HG03039 (cell line): ENCODE data around the gene FBXO11.
"Not testable (repeated sequence)": the region's sequence is repeated elsewhere in the genome, so short reads cannot be mapped to it uniquely, and the experiment has no call there.

ENCODE experiments used
- ATAC-seq: cut with Tn5 transposase; IDR thresholded peaks from one replicate; pipeline ENCODE4 v1.9.1; 2021; ENCODE audit warnings: mild to moderate bottlenecking, moderate library complexity; ENCODE audit not compliant: unreplicated experiment

Gene FBXO11

GRCh38 chr2:47899915-47900816 is 6.1 kb downstream of the FBXO11 start:
- no peak for ATAC-seq

GRCh38 chr2:47897883-47898731 is 8.2 kb downstream of the FBXO11 start:
- peak; percentile 45 for ATAC-seq

- ATAC-seq: not testable (repeated sequence)
Observed at GRCh38 chr2:47897191-47897882, 9.0 kb downstream of the FBXO11 start.

- ATAC-seq: no peak
Observed at GRCh38 chr2:47896450-47896968, 9.8 kb downstream of the FBXO11 start.

GRCh38 chr2:47893771-47894170 is 12.5 kb downstream of the FBXO11 start:
- ATAC-seq: no peak

GRCh38 chr2:47892338-47892730 is 14.0 kb downstream of the FBXO11 start:
- ATAC-seq: no peak

- ATAC-seq: no peak
Observed at GRCh38 chr2:47891369-47892337, 14.6 kb downstream of the FBXO11 start.

GRCh38 chr2:47890711-47891368 is 15.5 kb downstream of the FBXO11 start:
- ATAC-seq: no peak

GRCh38 chr2:47888581-47889280 is 17.6 kb downstream of the FBXO11 start:
- ATAC-seq: no peak

- ATAC-seq: no peak
Observed at GRCh38 chr2:47876912-47877311, 29.4 kb downstream of the FBXO11 start.

GRCh38 chr2:47872941-47873340 is 33.4 kb downstream of the FBXO11 start:
- no peak for ATAC-seq

GRCh38 chr2:47870641-47871540 is 35.4 kb downstream of the FBXO11 start:
- ATAC-seq: no peak

- no peak for ATAC-seq
Observed at GRCh38 chr2:47869859-47870595, 36.3 kb downstream of the FBXO11 start.

GRCh38 chr2:47868611-47869352 is 37.5 kb downstream of the FBXO11 start:
- no peak for ATAC-seq

GRCh38 chr2:47867205-47867604 is 39.1 kb downstream of the FBXO11 start:
- ATAC-seq: no peak

GRCh38 chr2:47864566-47864965 is 41.7 kb downstream of the FBXO11 start:
- ATAC-seq: no peak
